Amniotic epithelial cell (primary cell): ENCODE measurements around the gene CYP4Z1.
"Not testable (repeated sequence)": the region's sequence is repeated elsewhere in the genome, so short reads cannot be mapped to it uniquely, and the experiment has no call there.

Source experiments
- DNase-seq: peaks from one replicate; pipeline ENCODE4 v3.0.0-alpha.2; 2010; ENCODE audit warnings: low read depth

Gene CYP4Z1

GRCh38 chr1:47067097-47067594, at the start of gene CYP4Z1:
Gene CYP4Z1 (plus strand): TSS chr1:47067231. CDS start chr1:47067491, 260 bp downstream.
- DNase-seq, result no peak

- no peak for DNase-seq
Observed at GRCh38 chr1:47021070-47021469, 46.0 kb upstream of the CYP4Z1 start.

GRCh38 chr1:47023268-47024140, 43.5 kb upstream of the CYP4Z1 start, which contains the start of gene CYP4X1:
Gene CYP4X1 (plus strand): TSS chr1:47023669. CDS start chr1:47023818, 149 bp downstream.
- DNase-seq, result no peak

- DNase-seq, result no peak
Observed at GRCh38 chr1:47024141-47024801, 42.8 kb upstream of the CYP4Z1 start.

- DNase-seq, result no peak
Observed at GRCh38 chr1:47030170-47030805, 36.7 kb upstream of the CYP4Z1 start.

- DNase-seq, result no peak
Observed at GRCh38 chr1:47031059-47031458, 36.0 kb upstream of the CYP4Z1 start.

GRCh38 chr1:47031585-47031984, 35.4 kb upstream of the CYP4Z1 start:
- DNase-seq, result no peak

- DNase-seq, result no peak
Observed at GRCh38 chr1:47036764-47037163, 30.3 kb upstream of the CYP4Z1 start.

- DNase-seq, result no peak
Observed at GRCh38 chr1:47059376-47059775, 7.7 kb upstream of the CYP4Z1 start.

GRCh38 chr1:47069080-47069479, 2.0 kb downstream of the CYP4Z1 start:
- DNase-seq, result not testable (repeated sequence)

GRCh38 chr1:47069509-47069908, 2.5 kb downstream of the CYP4Z1 start:
- DNase-seq, result not testable (repeated sequence)

GRCh38 chr1:47089356-47089755, 22.3 kb downstream of the CYP4Z1 start:
- DNase-seq, result peak; percentile 3

GRCh38 chr1:47091476-47091875, 24.4 kb downstream of the CYP4Z1 start:
- not testable (repeated sequence) for DNase-seq

- no peak for DNase-seq
Observed at GRCh38 chr1:47104816-47105215, 37.8 kb downstream of the CYP4Z1 start.

- no peak for DNase-seq
Observed at GRCh38 chr1:47106792-47107191, 39.8 kb downstream of the CYP4Z1 start.

GRCh38 chr1:47107851-47108574, 41.0 kb downstream of the CYP4Z1 start:
- not testable (repeated sequence) for DNase-seq

GRCh38 chr1:47109482-47109881, 42.5 kb downstream of the CYP4Z1 start:
- DNase-seq, result not testable (repeated sequence)

GRCh38 chr1:47113178-47113577, 46.1 kb downstream of the CYP4Z1 start:
- DNase-seq, result no peak

GRCh38 chr1:47121039-47121438, 54.0 kb downstream of the CYP4Z1 start:
- DNase-seq, result not testable (repeated sequence)

GRCh38 chr1:47124834-47125233, 57.8 kb downstream of the CYP4Z1 start:
- DNase-seq, result not testable (repeated sequence)

GRCh38 chr1:47126997-47127396, 60.0 kb downstream of the CYP4Z1 start:
- DNase-seq, result not testable (repeated sequence)

GRCh38 chr1:47128221-47128620, 61.2 kb downstream of the CYP4Z1 start:
- DNase-seq, result no peak
